Nephron (organoid): ENCODE measurements around the gene TUBGCP2.

Experiments used
- H3K27ac Mint-ChIP-seq, 3 experiments: 2 replicates each; pipeline ENCODE4 v1.8.0; 2020; ENCODE audit warnings: mixed read lengths in 3 of 3, mild to moderate bottlenecking in 2 of 3, moderate library complexity in 1 of 3
- H3K27me3 Mint-ChIP-seq: 2 replicates; pipeline ENCODE4 v1.8.0; 2021; ENCODE audit warnings: low read depth, mild to moderate bottlenecking, moderate library complexity, mixed read lengths
- H3K36me3 Mint-ChIP-seq: 2 replicates; pipeline ENCODE4 v1.8.0; 2020; ENCODE audit warnings: low read depth, mixed read lengths
- H3K4me1 Mint-ChIP-seq: 2 replicates; pipeline ENCODE4 v1.8.0; 2020; ENCODE audit warnings: mixed read lengths
- H3K4me3 Mint-ChIP-seq, 3 experiments: 2 replicates each; pipeline ENCODE4 v1.8.0; 2020; ENCODE audit warnings: mild to moderate bottlenecking in 3 of 3, mixed read lengths in 3 of 3, moderate library complexity in 2 of 3
- H3K9me3 Mint-ChIP-seq: 2 replicates; pipeline ENCODE4 v1.8.0; 2020; ENCODE audit warnings: mixed read lengths
- TF ChIP-seq, protein P1 (sequence below), 3 experiments: fragments of 200-600 bp; sonication (generic); IDR thresholded peaks; one replicate each; pipeline ENCODE4 v1.5.0; 2021; ENCODE audit warnings: antibody characterized with exemption in 3 of 3; ENCODE audit not compliant: unreplicated experiment in 3 of 3

The TUBGCP2 gene

DNA sequence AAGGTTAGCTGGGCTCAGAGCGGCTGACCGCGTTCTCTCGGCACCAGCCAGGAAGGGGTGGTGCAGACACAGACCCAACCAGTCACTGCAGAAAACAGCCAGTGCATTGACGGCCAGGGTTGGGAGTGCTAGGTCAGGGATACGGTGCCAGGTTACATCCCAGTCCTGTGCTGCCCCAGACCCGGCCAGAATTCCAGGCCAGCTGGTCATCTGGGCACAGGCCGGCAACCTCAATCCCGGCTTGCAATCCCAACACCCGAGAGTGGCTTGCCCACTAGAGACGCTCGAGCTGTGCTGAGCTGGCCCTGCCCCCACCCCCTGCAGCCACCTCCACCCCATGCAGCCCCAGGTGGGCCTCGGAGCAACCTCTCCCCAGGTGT lies 42.3 kb upstream of the TUBGCP2 start:
- TF ChIP-seq, protein P1, sequence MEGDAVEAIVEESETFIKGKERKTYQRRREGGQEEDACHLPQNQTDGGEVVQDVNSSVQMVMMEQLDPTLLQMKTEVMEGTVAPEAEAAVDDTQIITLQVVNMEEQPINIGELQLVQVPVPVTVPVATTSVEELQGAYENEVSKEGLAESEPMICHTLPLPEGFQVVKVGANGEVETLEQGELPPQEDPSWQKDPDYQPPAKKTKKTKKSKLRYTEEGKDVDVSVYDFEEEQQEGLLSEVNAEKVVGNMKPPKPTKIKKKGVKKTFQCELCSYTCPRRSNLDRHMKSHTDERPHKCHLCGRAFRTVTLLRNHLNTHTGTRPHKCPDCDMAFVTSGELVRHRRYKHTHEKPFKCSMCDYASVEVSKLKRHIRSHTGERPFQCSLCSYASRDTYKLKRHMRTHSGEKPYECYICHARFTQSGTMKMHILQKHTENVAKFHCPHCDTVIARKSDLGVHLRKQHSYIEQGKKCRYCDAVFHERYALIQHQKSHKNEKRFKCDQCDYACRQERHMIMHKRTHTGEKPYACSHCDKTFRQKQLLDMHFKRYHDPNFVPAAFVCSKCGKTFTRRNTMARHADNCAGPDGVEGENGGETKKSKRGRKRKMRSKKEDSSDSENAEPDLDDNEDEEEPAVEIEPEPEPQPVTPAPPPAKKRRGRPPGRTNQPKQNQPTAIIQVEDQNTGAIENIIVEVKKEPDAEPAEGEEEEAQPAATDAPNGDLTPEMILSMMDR (IDR thresholded peaks at IDR 0.05; ENCODE audit: unreplicated experiment in 3 of 3): no peak
- Mint-ChIP-seq H3K27ac (no peak overlapping the region), H3K4me1 (no peaks in the 10 kb centered on the region), H3K27me3 (peaks cover 4% of the 10 kb centered on the region), H3K4me3 (no peak overlapping the region), H3K36me3 (no peaks in the 10 kb centered on the region), H3K9me3 (no peaks in the 10 kb centered on the region)

DNA sequence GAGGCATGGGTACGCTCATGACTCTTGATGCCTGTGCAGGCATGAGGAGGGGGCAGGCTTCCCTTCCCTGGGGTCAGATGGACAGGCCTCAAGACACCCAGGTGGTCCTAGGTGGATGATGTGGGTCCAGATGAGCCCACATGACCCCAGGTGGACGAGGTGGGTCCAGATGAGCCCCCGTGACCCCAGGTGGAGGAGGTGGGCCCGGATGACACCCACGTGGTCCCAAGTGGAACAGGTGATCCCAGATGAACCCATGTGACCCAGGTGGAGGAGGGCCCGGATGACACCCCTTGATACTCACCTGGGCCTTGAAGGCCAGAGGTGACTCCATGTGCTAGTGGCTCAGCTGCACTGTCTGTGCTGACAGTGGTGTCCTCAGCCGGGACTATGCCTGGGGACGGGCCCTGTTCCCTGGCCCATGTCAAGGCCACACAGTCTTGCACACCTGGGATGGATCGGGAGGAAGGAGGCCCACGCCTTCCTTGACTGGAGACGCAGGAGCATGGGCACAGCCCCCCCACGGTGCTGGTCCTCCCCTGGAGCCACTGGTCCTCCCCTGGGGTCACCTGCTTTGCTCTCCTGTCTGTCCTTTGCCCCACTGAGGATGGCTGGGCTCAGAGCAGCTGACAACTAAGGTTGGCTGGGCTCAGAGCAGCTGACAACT lies 41.7 kb upstream of the TUBGCP2 start:
- Mint-ChIP-seq H3K27ac (no peak overlapping the region), H3K4me3 (no peak overlapping the region), H3K4me1 (no peaks in the 10 kb centered on the region), H3K36me3 (no peaks in the 10 kb centered on the region), H3K27me3 (peaks cover 7% of the 10 kb centered on the region), H3K9me3 (no peaks in the 10 kb centered on the region)
- TF ChIP-seq, protein P1 (IDR thresholded peaks at IDR 0.05; ENCODE audit: unreplicated experiment in 3 of 3): no peak

DNA sequence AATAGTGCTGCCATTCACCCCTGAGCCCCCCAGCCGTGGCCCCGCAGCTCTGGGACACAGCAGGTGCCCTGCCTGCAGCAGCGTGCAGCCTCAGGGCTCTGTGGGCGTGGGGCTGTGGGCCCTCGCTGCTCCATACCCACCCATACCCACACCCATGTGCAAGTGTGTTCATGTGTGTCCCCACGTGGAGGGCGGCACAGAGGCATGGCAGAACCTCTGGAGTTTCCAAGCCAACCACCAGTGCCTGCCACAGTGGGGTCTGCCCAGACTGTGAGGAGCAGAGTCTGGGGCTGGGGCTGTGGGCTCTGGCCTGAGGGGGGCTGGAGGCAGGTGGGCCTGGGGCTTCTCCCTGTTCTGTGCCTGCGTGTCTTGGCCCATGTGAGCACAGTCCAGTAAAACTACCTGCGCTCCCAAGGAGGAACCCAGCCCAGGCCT lies 40.9 kb upstream of the TUBGCP2 start:
- Mint-ChIP-seq H3K36me3 (no peaks in the 10 kb centered on the region), H3K9me3 (no peaks in the 10 kb centered on the region), H3K4me3 (no peak overlapping the region), H3K27me3 (peaks cover 14% of the 10 kb centered on the region), H3K27ac (no peak overlapping the region), H3K4me1 (no peaks in the 10 kb centered on the region)
- TF ChIP-seq, protein P1 (IDR thresholded peaks at IDR 0.05; ENCODE audit: unreplicated experiment in 3 of 3): no peak

DNA sequence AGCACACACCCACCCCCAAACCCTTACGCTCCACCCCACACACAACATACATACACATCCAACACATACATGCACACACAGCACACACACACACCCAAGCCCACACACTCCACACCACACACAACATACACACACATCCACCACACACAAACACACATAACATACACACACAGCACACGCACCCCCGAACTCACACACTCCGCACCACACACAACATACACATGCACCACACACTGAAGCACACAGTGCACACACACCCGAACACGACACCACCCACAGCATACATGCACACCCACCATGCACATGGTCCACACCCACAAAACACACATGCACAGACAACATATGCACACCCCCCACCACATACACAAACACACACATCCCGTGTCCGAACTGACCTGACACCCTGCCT lies 40.5 kb upstream of the TUBGCP2 start:
- no peaks in the 10 kb centered on the region for H3K36me3 Mint-ChIP-seq
- no peak overlapping the region for H3K4me3 Mint-ChIP-seq
- no peak overlapping the region for H3K27ac Mint-ChIP-seq
- no peaks in the 10 kb centered on the region for H3K9me3 Mint-ChIP-seq
- H3K4me1 Mint-ChIP-seq: no peaks in the 10 kb centered on the region
- TF ChIP-seq, protein P1 (IDR thresholded peaks at IDR 0.05; ENCODE audit: unreplicated experiment in 3 of 3): no peak
- H3K27me3 Mint-ChIP-seq: peaks cover 17% of the 10 kb centered on the region

DNA sequence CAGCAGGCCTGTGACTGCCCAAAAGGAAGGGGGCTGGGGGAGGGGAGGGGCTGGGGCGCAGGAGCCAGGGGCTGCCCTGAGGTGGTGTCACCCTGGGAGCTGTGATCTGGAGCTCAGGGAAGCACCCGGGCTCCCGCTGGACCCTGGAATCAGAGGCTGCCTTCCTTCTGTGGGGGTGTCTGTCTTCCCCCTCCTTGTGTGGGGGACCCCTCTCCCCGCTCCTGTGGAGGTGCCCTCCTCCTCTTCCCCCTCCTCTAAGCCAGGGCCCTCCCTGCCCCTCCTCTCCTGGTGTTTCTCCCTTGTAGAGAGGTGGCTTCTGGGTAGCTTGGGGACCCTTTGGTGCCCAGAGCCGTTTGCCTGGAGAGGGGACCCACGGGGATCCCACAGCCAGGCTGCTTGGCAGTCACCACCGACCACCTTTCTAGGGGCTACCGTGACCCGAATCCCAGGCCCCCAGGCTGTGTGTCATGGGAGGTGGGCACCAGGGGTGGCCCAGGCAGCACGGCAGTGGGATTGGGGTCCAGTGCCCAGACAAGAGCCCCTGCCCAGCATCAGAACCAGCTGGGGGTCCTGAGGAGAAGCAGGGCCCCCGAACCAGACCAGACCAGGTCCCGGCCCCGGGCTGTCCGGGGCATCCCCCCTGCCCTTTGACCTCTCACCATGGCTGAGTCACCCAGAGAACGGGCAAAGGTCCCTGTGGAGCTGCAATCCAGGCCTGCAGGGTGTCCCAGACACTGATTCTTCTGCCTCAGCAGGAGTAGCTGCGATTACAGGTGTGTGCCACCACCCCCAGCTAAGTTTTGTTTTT lies 39.2 kb upstream of the TUBGCP2 start:
- Mint-ChIP-seq H3K4me1 (no peaks in the 10 kb centered on the region), H3K36me3 (no peaks in the 10 kb centered on the region), H3K27ac (no peak overlapping the region), H3K4me3 (no peak overlapping the region), H3K9me3 (no peaks in the 10 kb centered on the region), H3K27me3 (peaks cover 25% of the 10 kb centered on the region)
- TF ChIP-seq, protein P1 (IDR thresholded peaks at IDR 0.05; ENCODE audit: unreplicated experiment in 3 of 3): no peak
